GM15510 (cell line): ENCODE data around the gene GALNT6.

Source experiments
- POLR2A ChIP-seq: IDR thresholded peaks from 3 replicates; pipeline ENCODE4 v1.6.1; 2011; ENCODE audit warnings: borderline replicate concordance; ENCODE audit not compliant: insufficient read length; ENCODE audit errors: extremely low read depth

GALNT6 gene

GRCh38 chr12:51326698-51327439, 64.3 kb downstream of the GALNT6 start:
- TF ChIP-seq POLR2A: no peak

GRCh38 chr12:51324953-51325352, 66.3 kb downstream of the GALNT6 start:
- TF ChIP-seq POLR2A: no peak

GRCh38 chr12:51323966-51324895, 67.0 kb downstream of the GALNT6 start, which contains the start of gene BIN2:
TSS of gene BIN2 (minus strand) at chr12:51324174. CDS start at chr12:51324102, 72 bp downstream.
- peak; percentile 84 for TF ChIP-seq POLR2A

GRCh38 chr12:51323317-51323960, 67.8 kb downstream of the GALNT6 start:
- TF ChIP-seq POLR2A: peak; percentile 20

GRCh38 chr12:51322452-51322851, 68.8 kb downstream of the GALNT6 start:
- TF ChIP-seq POLR2A: no peak

GRCh38 chr12:51321882-51322281, 69.3 kb downstream of the GALNT6 start:
- TF ChIP-seq POLR2A: no peak

- TF ChIP-seq POLR2A: no peak
Measured at GRCh38 chr12:51320695-51321320, 70.4 kb downstream of the GALNT6 start.

- TF ChIP-seq POLR2A: no peak
Measured at GRCh38 chr12:51320311-51320694, 70.9 kb downstream of the GALNT6 start.

GRCh38 chr12:51318846-51319599, 72.2 kb downstream of the GALNT6 start:
- TF ChIP-seq POLR2A: no peak

- no peak for TF ChIP-seq POLR2A
Measured at GRCh38 chr12:51311389-51311788, 79.8 kb downstream of the GALNT6 start.

- no peak for TF ChIP-seq POLR2A
Measured at GRCh38 chr12:51307655-51308593, 83.3 kb downstream of the GALNT6 start.

- TF ChIP-seq POLR2A: no peak
Measured at GRCh38 chr12:51306507-51306906, 84.7 kb downstream of the GALNT6 start.
